Measurements from ENCODE around the gene ANKS4B. TPM values are rescaled to one million over a fixed set of nuclear protein-coding genes. Genes with fewer than 3 reads are reported as not detected.

The ANKS4B gene
- total RNA-seq, 2 donors from 2014 or later, result 0.90 to 1.6 TPM

DNA sequence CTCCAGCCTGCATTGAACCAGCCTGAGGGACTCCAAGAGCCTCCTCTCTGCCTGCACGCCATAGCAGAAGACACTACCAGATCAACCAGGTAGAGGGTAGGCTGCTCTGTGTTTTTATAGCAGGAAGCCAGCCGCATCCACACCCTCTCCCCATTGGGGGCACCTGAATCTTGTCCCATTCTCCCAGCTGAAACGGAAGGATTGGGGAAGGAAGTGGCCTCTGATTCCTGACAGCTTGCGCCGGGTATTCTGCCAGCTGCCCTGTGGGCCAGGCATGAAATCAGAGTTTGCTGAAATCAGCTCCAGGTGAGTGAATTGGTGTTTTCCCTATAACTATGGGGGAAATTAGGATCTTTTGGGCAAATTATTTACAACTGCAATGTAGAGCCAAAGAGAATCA lies 22.0 kb upstream of the ANKS4B start, which contains the start of gene ZP2:
Gene ZP2, minus strand, starts transcription at position 89 of the 400 bp plus-strand sequence. Its CDS starts 27 bp downstream, at position 62.
- no peak within 1 kb of the TSS for H3K4me3 Mint-ChIP-seq
- peaks cover 29% of the 10 kb centered on the region for H3K27me3 Mint-ChIP-seq (ENCODE audit: insufficient read depth)
- Histone ChIP-seq H3K9ac (ENCODE audit: extremely low read depth, low read length, poor library complexity, severe bottlenecking) (no peak within 1 kb of the TSS), H3K27me3 (ENCODE audit: control insufficient read depth, insufficient read depth, low read length, poor library complexity, severe bottlenecking) (no peaks in the 10 kb centered on the region), H3K27ac (ENCODE audit: low read depth, low read length) (no peak within 1 kb of the TSS), H3K4me3 (ENCODE audit: low read length) (no peak within 1 kb of the TSS), H3K36me3 (ENCODE audit: control insufficient read depth, insufficient read depth, low read length) (no peaks in the 10 kb centered on the region), H3K9me3 (ENCODE audit: control insufficient read depth, low read length) (no peaks in the 10 kb centered on the region), H3K4me1 (ENCODE audit: control insufficient read depth, insufficient read depth, low read length) (no peaks in the 10 kb centered on the region)
- no peaks in the 10 kb centered on the region for H3K9me3 Mint-ChIP-seq
- DNase-seq, result no peak
- no peaks in the 10 kb centered on the region for H3K36me3 Mint-ChIP-seq (ENCODE audit: low read depth)
- H3K27ac Mint-ChIP-seq, result no peak within 1 kb of the TSS
- H3K4me1 Mint-ChIP-seq, result no peaks in the 10 kb centered on the region
- WGBS, 2 experiments (ENCODE audit: insufficient coverage in 1 of 2, insufficient read length in 1 of 2), result 84 to 90% methylated on average over 2 to 5 of the region's 5 CpGs
- TF ChIP-seq, protein P1, sequence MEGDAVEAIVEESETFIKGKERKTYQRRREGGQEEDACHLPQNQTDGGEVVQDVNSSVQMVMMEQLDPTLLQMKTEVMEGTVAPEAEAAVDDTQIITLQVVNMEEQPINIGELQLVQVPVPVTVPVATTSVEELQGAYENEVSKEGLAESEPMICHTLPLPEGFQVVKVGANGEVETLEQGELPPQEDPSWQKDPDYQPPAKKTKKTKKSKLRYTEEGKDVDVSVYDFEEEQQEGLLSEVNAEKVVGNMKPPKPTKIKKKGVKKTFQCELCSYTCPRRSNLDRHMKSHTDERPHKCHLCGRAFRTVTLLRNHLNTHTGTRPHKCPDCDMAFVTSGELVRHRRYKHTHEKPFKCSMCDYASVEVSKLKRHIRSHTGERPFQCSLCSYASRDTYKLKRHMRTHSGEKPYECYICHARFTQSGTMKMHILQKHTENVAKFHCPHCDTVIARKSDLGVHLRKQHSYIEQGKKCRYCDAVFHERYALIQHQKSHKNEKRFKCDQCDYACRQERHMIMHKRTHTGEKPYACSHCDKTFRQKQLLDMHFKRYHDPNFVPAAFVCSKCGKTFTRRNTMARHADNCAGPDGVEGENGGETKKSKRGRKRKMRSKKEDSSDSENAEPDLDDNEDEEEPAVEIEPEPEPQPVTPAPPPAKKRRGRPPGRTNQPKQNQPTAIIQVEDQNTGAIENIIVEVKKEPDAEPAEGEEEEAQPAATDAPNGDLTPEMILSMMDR (conservative IDR thresholded peaks at IDR 0.05), result no peak

DNA sequence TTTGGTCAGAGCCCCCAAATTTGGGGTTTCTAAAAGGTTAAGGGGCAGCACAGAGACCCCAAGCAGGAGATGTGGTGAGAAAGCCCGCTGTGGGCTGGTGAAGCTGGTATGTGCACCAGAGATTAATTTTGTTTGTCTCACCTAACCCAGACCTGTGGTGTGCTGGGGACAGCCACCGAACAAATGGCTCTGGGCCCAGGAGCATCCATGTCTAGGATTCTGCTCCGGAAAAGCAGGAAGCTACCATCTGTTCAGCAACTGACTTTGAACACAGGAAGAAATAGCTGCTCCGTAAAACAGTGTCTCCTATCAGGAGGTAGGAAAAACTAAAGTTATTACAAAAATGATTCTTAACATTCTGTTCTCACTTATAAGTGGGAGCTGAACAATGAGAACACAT lies 19.4 kb upstream of the ANKS4B start:
- no peaks in the 10 kb centered on the region for H3K4me1 Mint-ChIP-seq
- Histone ChIP-seq H3K27me3 (ENCODE audit: control insufficient read depth, insufficient read depth, low read length, poor library complexity, severe bottlenecking) (no peaks in the 10 kb centered on the region), H3K36me3 (ENCODE audit: control insufficient read depth, insufficient read depth, low read length) (no peaks in the 10 kb centered on the region), H3K9me3 (ENCODE audit: control insufficient read depth, low read length) (no peaks in the 10 kb centered on the region), H3K4me1 (ENCODE audit: control insufficient read depth, insufficient read depth, low read length) (no peaks in the 10 kb centered on the region), H3K9ac (ENCODE audit: extremely low read depth, low read length, poor library complexity, severe bottlenecking) (no peak overlapping the region), H3K27ac (ENCODE audit: low read depth, low read length) (no peak overlapping the region), H3K4me3 (ENCODE audit: low read length) (no peak overlapping the region)
- H3K36me3 Mint-ChIP-seq (ENCODE audit: low read depth), result no peaks in the 10 kb centered on the region
- peaks cover 29% of the 10 kb centered on the region for H3K27me3 Mint-ChIP-seq (ENCODE audit: insufficient read depth)
- no peak overlapping the region for H3K27ac Mint-ChIP-seq
- DNase-seq, result no peak
- 86 to 93% methylated on average over 4 of the region's 4 CpGs for WGBS, 2 experiments (ENCODE audit: insufficient coverage in 1 of 2, insufficient read length in 1 of 2)
- no peak overlapping the region for H3K4me3 Mint-ChIP-seq
- no peaks in the 10 kb centered on the region for H3K9me3 Mint-ChIP-seq
- TF ChIP-seq, protein P1 (conservative IDR thresholded peaks at IDR 0.05), result no peak

DNA sequence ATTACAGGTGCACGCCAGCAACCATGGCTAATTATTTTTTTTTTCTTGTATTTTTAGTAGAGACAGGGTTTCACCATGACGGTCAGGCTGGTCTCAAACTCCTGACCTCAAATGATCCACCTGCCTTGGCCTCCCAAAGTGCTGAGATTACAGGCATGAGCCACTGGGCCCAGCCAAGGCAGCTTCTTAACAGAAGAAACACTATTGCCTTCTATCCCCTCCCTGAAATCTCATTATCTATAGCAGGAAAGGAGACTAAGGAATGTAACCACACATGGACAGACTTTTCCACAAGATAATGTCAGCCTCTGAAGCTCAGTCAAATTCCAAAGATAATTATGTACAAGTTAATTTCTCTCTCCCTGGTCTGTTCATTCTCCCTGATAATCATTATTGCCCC lies 16.4 kb upstream of the ANKS4B start:
- Mint-ChIP-seq H3K4me1 (peaks cover 16% of the 10 kb centered on the region), H3K36me3 (ENCODE audit: low read depth) (no peaks in the 10 kb centered on the region), H3K27ac (no peak overlapping the region), H3K27me3 (ENCODE audit: insufficient read depth) (peaks cover 37% of the 10 kb centered on the region), H3K9me3 (peaks cover 3% of the 10 kb centered on the region), H3K4me3 (no peak overlapping the region)
- TF ChIP-seq, protein P1 (conservative IDR thresholded peaks at IDR 0.05), result no peak
- H3K4me1 ChIP-seq (ENCODE audit: control insufficient read depth, insufficient read depth, low read length), result no peaks in the 10 kb centered on the region
- no peak overlapping the region for H3K27ac ChIP-seq (ENCODE audit: low read depth, low read length)
- H3K9me3 ChIP-seq (ENCODE audit: control insufficient read depth, low read length), result no peaks in the 10 kb centered on the region
- DNase-seq, result no peak
- H3K36me3 ChIP-seq (ENCODE audit: control insufficient read depth, insufficient read depth, low read length), result no peaks in the 10 kb centered on the region
- H3K4me3 ChIP-seq (ENCODE audit: low read length), result no peak overlapping the region
- WGBS, 2 experiments (ENCODE audit: insufficient coverage in 1 of 2, insufficient read length in 1 of 2), result 96 to 100% methylated on average over 1 to 2 of the region's 2 CpGs
- H3K27me3 ChIP-seq (ENCODE audit: control insufficient read depth, insufficient read depth, low read length, poor library complexity, severe bottlenecking), result no peaks in the 10 kb centered on the region
- no peak overlapping the region for H3K9ac ChIP-seq (ENCODE audit: extremely low read depth, low read length, poor library complexity, severe bottlenecking)
